HG03432 (cell line): ENCODE data around the gene SUSD2.

ENCODE experiments used
- ATAC-seq: cut with Tn5 transposase; IDR thresholded peaks from one replicate; pipeline ENCODE4 v1.9.1; 2021; ENCODE audit warnings: mild to moderate bottlenecking, moderate library complexity; ENCODE audit not compliant: unreplicated experiment

SUSD2 gene

DNA sequence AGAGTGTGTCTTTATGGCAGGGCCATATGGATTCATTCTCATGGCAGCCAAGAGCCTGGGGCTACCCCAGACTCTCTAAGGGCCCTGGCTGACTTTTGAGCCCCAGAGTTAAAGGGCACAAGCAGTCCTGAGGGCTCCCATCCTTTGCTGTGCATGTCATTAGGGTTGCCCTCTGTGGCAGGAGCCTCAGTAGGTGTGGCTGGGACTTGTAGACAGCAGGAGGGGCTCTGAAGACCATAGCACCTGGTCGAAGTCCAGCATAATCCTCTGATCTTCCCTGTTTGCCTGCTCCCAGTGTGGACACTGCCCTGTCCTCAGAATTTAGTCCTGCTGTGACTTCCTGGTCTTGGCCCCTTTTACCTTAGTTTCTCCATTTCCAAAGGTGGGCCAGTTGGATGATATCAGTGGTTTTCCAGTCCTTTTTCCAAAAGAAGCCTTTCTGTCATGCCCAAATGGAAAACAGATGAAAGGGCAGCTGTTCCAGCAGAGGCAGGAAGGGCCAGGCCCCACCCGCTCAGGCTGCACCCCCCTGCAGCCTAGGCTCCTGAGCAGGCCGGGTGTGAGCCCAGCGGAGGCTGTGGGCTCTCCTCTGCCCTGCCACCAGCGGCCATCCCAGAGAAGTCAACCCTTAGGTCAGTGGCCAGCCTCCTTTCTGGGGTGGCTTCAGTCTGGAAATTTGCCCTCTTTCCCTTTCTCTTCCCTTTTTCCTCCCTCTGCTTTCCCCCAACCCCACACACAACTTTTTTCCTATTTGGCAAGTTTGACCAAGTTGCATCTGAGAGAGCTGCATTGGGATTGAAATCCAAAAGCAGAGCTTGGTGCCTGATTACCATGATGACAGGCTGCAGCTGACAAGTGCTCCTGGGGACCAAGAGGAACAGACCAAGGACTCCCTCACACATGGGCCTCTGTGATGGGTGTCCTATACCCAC, 32.8 kb upstream of the SUSD2 start:
- ATAC-seq: no peak

GRCh38 chr22:24149198-24149590, 32.1 kb upstream of the SUSD2 start:
- ATAC-seq: no peak

DNA sequence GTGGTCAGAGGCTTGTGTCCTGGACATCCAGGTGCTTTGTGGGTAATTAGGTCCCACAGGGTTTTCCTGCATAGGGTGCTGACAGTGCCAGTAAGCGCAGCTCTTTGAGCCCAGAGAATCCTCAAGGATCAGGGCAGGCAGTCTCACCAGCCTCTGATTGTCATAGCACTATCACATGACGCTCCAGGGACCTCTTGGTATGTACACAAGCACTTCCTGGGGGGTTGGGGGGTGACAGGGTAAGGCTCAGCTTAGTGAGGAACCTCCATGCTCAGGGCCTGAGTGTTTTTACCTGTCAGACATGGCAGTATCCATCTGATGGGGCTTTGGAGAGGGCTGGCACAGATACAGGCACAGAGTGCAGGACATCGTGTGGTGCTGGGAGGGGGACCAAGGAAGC, 27.9 kb upstream of the SUSD2 start:
- no peak for ATAC-seq

GRCh38 chr22:24153959-24154358, 27.3 kb upstream of the SUSD2 start:
- ATAC-seq: no peak

GRCh38 chr22:24154826-24155225, 26.5 kb upstream of the SUSD2 start:
- no peak for ATAC-seq

GRCh38 chr22:24155627-24156140, 25.6 kb upstream of the SUSD2 start:
- peak; percentile 31 for ATAC-seq

DNA sequence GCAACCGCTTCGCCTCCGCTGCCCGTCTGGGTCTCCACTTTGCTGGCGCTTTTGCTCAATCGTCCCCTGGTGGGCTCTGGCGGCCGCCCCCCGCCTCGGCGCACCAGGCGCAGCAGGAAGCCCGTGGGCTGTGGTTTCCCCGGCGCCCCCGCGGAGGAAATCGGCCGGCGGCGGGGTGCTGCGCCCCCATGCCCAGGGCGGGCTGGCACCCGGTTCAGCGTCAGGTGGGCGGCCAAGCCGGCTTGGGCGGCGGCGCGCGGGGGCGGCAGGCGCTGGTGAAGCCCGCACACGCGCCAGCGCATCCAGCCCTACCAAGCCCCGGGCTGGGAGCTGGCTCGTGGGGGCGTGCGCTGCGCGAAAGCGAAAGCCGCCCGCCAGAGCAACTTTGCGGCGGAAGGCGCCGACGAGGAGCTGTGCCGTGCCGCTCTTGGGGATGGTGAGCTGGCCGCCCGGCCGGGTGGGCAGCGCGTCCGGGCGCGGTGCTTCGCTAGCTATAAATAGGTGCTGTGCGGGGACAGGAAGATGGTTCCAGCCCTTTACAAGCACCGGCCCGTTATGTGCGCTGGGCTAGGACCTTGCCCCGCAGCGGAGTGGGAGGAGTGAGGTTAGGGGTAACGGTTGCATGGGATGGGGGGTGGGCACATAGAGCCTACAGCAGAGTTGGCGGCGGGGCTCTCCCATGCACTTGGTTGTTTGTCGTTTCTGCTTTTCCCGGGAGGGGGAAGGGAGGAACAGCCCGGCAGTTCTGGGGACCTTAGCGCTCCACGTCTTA, 25.0 kb upstream of the SUSD2 start:
- ATAC-seq: peak; percentile 37

DNA sequence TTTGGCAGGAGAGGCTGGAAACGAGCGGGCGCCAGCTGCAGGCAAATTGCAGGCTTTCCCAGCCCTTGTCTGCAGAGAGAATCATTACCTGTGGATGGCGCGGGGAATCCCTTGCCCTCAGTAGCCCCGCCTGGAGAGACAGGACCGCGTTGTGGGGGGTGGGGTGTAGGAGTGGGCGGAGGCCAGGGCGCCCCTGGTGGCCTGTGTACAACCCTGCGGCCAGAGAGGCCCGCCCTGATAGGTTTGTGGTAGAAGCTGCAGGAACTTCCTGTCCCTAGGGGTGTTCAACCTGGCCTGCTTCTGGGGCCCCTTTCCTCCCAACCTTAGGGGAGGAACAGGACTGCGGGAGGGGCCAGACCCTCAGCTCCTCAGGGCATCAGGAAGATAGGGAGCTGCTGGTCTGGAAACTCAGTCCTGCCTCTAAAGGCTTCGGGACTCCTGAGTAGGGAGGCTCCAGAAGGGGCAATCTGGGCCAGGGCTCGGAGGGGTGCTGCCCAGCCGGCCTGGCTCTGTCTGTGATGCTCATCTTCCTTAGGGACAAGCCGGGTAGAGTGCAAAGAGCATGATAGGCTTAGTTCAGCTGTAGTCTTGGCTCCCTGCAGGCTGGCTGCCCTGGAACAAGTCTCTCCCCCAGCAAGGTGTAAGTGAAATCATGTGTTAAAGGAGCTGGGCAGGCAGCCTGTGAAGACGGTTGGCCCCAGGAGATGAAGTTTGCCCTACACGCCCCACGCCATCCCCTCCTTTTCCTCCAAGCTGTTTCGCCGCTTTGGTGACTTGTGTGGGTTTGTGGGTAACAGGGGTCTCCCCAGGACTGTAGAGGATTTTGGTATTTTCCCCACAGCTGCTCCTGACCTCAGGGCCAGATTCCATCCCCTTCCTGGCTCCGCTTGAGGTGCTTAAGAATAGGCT, 24.1 kb upstream of the SUSD2 start:
- peak; percentile 75 for ATAC-seq

- no peak for ATAC-seq
These were observed 23.5 kb upstream of the SUSD2 start for GRCh38 chr22:24157822-24158135.

DNA sequence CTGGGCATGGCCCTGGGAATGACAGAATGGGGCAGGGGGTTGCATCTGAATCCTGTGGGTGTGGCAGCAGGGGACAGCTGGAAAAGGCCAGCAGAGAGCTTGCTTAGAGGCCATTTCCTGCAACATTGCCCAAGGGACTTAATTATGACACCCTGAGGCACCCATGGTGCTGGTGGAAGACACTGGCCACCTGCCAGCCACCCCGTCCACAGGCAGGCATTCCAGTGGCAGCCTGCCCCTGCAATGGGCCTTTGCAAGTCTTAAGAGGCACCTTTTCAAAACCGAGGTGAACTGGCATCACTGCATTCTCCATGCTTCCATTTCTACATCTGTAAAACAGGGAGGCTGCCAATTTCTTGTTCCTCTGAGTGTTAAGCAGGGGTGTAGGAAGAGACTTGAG, 21.6 kb upstream of the SUSD2 start:
- ATAC-seq: no peak

DNA sequence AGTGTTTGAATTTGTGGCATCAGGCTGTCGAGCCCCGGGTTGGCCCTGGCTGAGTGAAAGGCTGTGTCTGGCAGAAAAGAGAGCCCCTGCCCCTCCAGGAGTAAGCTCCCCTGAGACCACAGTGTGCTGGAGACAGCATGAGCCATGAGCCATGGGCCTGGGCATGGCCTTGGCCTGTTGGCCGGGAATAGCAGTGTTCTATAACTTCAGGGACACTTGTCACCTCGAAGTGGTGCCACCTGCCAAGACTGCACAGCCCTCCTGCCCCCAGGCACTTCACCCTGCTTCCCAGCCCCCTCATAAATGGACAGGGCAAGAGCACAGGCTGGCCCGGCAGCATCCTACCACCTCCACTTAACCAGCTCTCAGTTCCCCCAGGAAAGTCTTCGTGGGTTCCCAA, 20.7 kb upstream of the SUSD2 start:
- ATAC-seq: no peak

- no peak for ATAC-seq
These were observed 19.8 kb upstream of the SUSD2 start for GRCh38 chr22:24161485-24161884.

- no peak for ATAC-seq
These were observed 19.4 kb upstream of the SUSD2 start for GRCh38 chr22:24161909-24162308.

GRCh38 chr22:24162436-24162835, 18.9 kb upstream of the SUSD2 start:
- no peak for ATAC-seq

DNA sequence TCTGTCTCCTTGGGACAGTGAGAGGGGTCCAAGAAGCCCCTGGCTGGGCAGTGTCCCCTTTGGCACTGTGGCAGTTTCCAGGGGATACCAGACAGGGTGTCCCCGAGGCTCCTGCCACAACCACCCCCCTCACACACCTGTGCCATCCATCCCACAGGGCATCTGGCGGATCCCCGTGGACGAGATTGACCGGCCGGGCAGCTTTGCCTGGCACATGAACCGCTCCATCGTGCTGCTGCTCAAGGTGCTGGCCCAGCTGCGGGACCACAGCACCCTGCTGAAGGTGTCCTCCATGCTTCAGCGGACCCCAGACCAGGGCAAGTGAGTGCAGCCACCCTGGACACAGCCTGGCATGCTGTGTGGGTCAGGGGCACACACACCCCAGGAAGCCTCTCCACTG, 17.0 kb upstream of the SUSD2 start:
- ATAC-seq: no peak

DNA sequence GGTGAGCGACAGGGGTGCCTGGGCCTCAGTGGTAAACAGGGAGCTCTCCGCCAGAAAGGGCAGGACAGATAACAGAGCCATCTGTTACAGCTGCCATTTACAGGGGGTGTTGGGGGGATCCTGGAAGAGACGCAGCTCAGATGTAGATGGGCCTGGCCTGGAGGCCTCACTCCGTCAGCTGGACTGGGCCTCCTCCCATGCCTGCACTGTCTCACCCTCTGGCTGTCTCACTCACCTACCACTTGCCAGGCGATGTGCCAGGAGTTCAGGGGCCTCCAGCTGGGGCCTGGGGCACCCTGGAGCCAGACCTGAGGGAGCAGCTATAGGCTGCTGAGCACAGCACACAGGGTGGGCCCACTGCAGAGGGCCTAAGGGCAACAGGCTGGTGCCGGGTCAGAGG, 16.3 kb upstream of the SUSD2 start:
- no peak for ATAC-seq

GRCh38 chr22:24165673-24166072, 15.6 kb upstream of the SUSD2 start:
- ATAC-seq: no peak

DNA sequence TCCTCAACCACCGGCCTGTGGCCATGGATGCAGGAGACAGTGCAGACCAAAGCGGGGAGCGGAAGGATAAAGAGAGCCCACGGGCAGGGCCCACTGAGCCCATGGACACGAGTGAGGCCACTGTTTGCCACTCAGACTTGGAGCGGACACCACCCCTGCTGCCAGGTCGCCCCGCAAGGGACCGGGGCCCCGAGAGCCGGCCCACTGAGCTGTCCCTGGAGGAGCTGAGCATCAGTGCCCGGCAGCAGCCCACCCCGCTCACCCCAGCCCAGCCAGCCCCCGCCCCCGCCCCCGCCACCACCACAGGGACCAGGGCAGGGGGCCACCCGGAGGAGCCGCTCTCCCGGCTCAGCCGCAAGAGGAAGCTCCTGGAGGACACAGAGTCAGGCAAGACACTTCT, 14.5 kb upstream of the SUSD2 start:
- no peak for ATAC-seq

GRCh38 chr22:24169439-24170058, 11.7 kb upstream of the SUSD2 start:
- no peak for ATAC-seq

- no peak for ATAC-seq
These were observed 11.1 kb upstream of the SUSD2 start for GRCh38 chr22:24170188-24170587.

GRCh38 chr22:24170632-24171031, 10.7 kb upstream of the SUSD2 start:
- ATAC-seq: no peak
